OCI-LY7 (cell line): Measurements from ENCODE around the gene SWAP70. TPM values are rescaled to one million over a fixed set of nuclear protein-coding genes. Genes with fewer than 3 reads are reported as not detected.
A peak's percentile ranks its signal among the peaks of the same experiment; 100 is the strongest.

Source experiments
- BruUV-seq: library from RNA; stranded (reverse); fragments of 400-500 nt; replicated peaks from 2 replicates; lab custom pipeline; 2021; lab: Mats Ljungman, UMichigan
- CTCF ChIA-PET: fragments of 300-600 bp; sonication (Branson Sonifier 250); formaldehyde crosslinking; loops from one replicate; lab custom pipeline; 2022; ENCODE audit warnings: antibody characterized with exemption; ENCODE audit not compliant: unreplicated experiment; lab: Charles Lee
- POLR2A ChIA-PET: fragments of 300-600 bp; sonication (Branson Sonifier 250); formaldehyde crosslinking; loops from one replicate; lab custom pipeline; 2022; ENCODE audit warnings: antibody characterized with exemption; lab: Charles Lee
- DNase-seq: peaks from one replicate; pipeline ENCODE4 v3.0.0-alpha.2; 2015; ENCODE audit warnings: low spot score
- H2AFZ ChIP-seq: fragments of 200-600 bp; sonication (generic), shearing (Covaris generic); 2 replicates; pipeline ENCODE4 v1.6.1; 2014; ENCODE audit warnings: mild to moderate bottlenecking, antibody characterized with exemption, low read length, moderate library complexity
- H3K27ac ChIP-seq: fragments of 200-600 bp; sonication (generic); 2 replicates; pipeline ENCODE4 v1.5.1; 2014; ENCODE audit warnings: mixed run types, low read depth, mild to moderate bottlenecking, moderate library complexity, low read length, inconsistent platforms; ENCODE audit not compliant: poor library complexity, severe bottlenecking
- H3K36me3 ChIP-seq: fragments of 200-600 bp; sonication (generic); 2 replicates; pipeline ENCODE4 v1.6.1; 2014; ENCODE audit warnings: mild to moderate bottlenecking, antibody characterized with exemption, low read length, moderate library complexity, mixed read lengths; ENCODE audit not compliant: insufficient read depth
- H3K4me1 ChIP-seq: fragments of 200-600 bp; sonication (generic); 2 replicates; pipeline ENCODE4 v1.5.1; 2014; ENCODE audit warnings: mild to moderate bottlenecking, low read length; ENCODE audit not compliant: insufficient read depth, poor library complexity, severe bottlenecking
- H3K4me2 ChIP-seq: fragments of 200-600 bp; sonication (generic); 2 replicates; pipeline ENCODE4 v1.6.1; 2014; ENCODE audit warnings: mild to moderate bottlenecking, low read length
- H3K4me3 ChIP-seq: fragments of 200-600 bp; sonication (generic); 2 replicates; pipeline ENCODE4 v1.5.1; 2014; ENCODE audit warnings: mild to moderate bottlenecking, low read depth, low read length; ENCODE audit not compliant: poor library complexity, severe bottlenecking
- H3K79me2 ChIP-seq: fragments of 200-600 bp; sonication (generic); 2 replicates; pipeline ENCODE4 v1.6.1; 2016; ENCODE audit warnings: low read depth, mild to moderate bottlenecking, low read length, moderate library complexity, mixed read lengths; ENCODE audit not compliant: insufficient read depth
- H3K9me2 ChIP-seq: fragments of 200-600 bp; sonication (generic); 2 replicates; pipeline ENCODE4 v1.6.1; 2016; ENCODE audit warnings: mild to moderate bottlenecking, low read length, mixed read lengths; ENCODE audit not compliant: insufficient read depth
- H3K9me3 ChIP-seq: fragments of 200-600 bp; sonication (generic); 2 replicates; pipeline ENCODE4 v1.6.1; 2014; ENCODE audit warnings: mild to moderate bottlenecking, mixed run types, low read length, mixed read lengths
- H4K20me1 ChIP-seq: fragments of 200-600 bp; sonication (generic); 2 replicates; pipeline ENCODE4 v1.6.1; 2014; ENCODE audit warnings: mild to moderate bottlenecking, antibody characterized with exemption, low read length, moderate library complexity, mixed read lengths; ENCODE audit not compliant: insufficient read depth
- CTCF ChIP-seq: fragments of 200-600 bp; sonication (generic); conservative IDR thresholded peaks from 2 replicates; pipeline ENCODE4 v1.5.1; 2014; ENCODE audit warnings: mild to moderate bottlenecking, antibody characterized with exemption, low read length, moderate library complexity, mixed read lengths
- EZH2phosphoT487 ChIP-seq: fragments of 200-600 bp; sonication (generic); IDR thresholded peaks from 2 replicates; pipeline ENCODE4 v1.6.1; 2018; ENCODE audit warnings: low read depth, borderline replicate concordance, mild to moderate bottlenecking, mixed run types, antibody characterized with exemption, low read length, moderate library complexity, mixed read lengths
- intact Hi-C: fragments of 100-400 bp; cut with micrococcal nuclease; formaldehyde crosslinking; loops from one replicate; pipeline ENCODE4 v1.10.0; 2022; ENCODE audit not compliant: unreplicated experiment
- total RNA-seq, 2 experiments: library from RNA; depleted of rRNA in 1 of 2; stranded (reverse); fragments of >200 nt in 1 of 2; shearing (Covaris generic) in 1 of 2; gene quantifications; 2 replicates each; pipeline ENCODE4 v1.2.3, GENCODE V29; 2014 to 2022

SWAP70 gene
- total RNA-seq, 2 experiments from 2014 or later: 37.5 to 110 TPM

- no TSS peak for BruUV-seq
- H4K20me1 ChIP-seq: no peaks in the 10 kb centered on the region
- TF ChIP-seq EZH2phosphoT487 (no peak), CTCF (no peak)
- peak overlapping the region; percentile 3 for H3K4me3 ChIP-seq
- H3K9me3 ChIP-seq: peaks cover 36% of the 10 kb centered on the region
- intact Hi-C loops: no loop called here
- CTCF ChIA-PET: no interaction called here
- H3K4me2 ChIP-seq: peak overlapping the region; percentile 41
- peaks cover 88% of the 10 kb centered on the region; the same call in 1 of the 2 replicates for H3K79me2 ChIP-seq
- H3K36me3 ChIP-seq: peaks cover 80% of the 10 kb centered on the region
- H2AFZ ChIP-seq: no peak overlapping the region
- POLR2A ChIA-PET: interaction anchor here (0.6 to 5.4 kb wide), 12 partner anchors 8 to 52 kb away, joined by 3 to 33 read pairs (median 3); no protein-coding TSS in a partner anchor
- H3K27ac ChIP-seq: peak overlapping the region; percentile 41
- peaks cover 54% of the 10 kb centered on the region for H3K4me1 ChIP-seq
- DNase-seq: peak; percentile 78
- H3K9me2 ChIP-seq: no peaks in the 10 kb centered on the region
Observed at GRCh38 chr11:9716275-9717039, 52.6 kb downstream of the SWAP70 start.

GRCh38 chr11:9717040-9717357 lies 53.1 kb downstream of the SWAP70 start:
- Histone ChIP-seq H3K79me2 (peaks cover 88% of the 10 kb centered on the region; the same call in 1 of the 2 replicates), H3K4me2 (peak overlapping the region; percentile 41), H3K36me3 (peaks cover 80% of the 10 kb centered on the region), H3K4me1 (peaks cover 48% of the 10 kb centered on the region), H3K9me2 (no peaks in the 10 kb centered on the region), H2AFZ (no peak overlapping the region), H3K27ac (peak overlapping the region; percentile 41), H4K20me1 (no peaks in the 10 kb centered on the region), H3K9me3 (peaks cover 36% of the 10 kb centered on the region), H3K4me3 (peak overlapping the region; percentile 3)
- no peak for DNase-seq
- intact Hi-C loops: no loop called here
- CTCF ChIA-PET: no interaction called here
- TF ChIP-seq EZH2phosphoT487 (no peak), CTCF (no peak)
- POLR2A ChIA-PET: interaction anchor here (0.8 to 5.4 kb wide), 10 partner anchors 9 to 53 kb away, joined by 3 to 33 read pairs (median 4); no protein-coding TSS in a partner anchor
- BruUV-seq: no TSS peak

- H3K27ac ChIP-seq: peak overlapping the region; percentile 32
- ChIA-PET CTCF (no interaction called here), POLR2A (interaction anchor here (0.9 to 5.4 kb wide), 7 partner anchors 11 to 28 kb away, joined by 3 to 33 read pairs (median 5); no protein-coding TSS in a partner anchor)
- H3K4me2 ChIP-seq: peak overlapping the region; percentile 19; the same call in 1 of the 2 replicates
- TF ChIP-seq CTCF (no peak), EZH2phosphoT487 (no peak)
- no peak overlapping the region for H3K4me3 ChIP-seq
- H3K79me2 ChIP-seq: peaks cover 89% of the 10 kb centered on the region; the same call in 1 of the 2 replicates
- no peaks in the 10 kb centered on the region for H4K20me1 ChIP-seq
- H3K36me3 ChIP-seq: peaks cover 82% of the 10 kb centered on the region
- peaks cover 36% of the 10 kb centered on the region for H3K9me3 ChIP-seq
- no peaks in the 10 kb centered on the region for H3K9me2 ChIP-seq
- intact Hi-C loops: no loop called here
- H3K4me1 ChIP-seq: peaks cover 49% of the 10 kb centered on the region
- no TSS peak for BruUV-seq
- no peak overlapping the region for H2AFZ ChIP-seq
- no peak for DNase-seq
Observed at GRCh38 chr11:9717719-9718118, 53.8 kb downstream of the SWAP70 start.
